HG02798 (cell line): ENCODE results near the gene DHX29.

Source experiments
- ATAC-seq: cut with Tn5 transposase; IDR thresholded peaks from one replicate; pipeline ENCODE4 v1.9.1; 2021; ENCODE audit warnings: mild to moderate bottlenecking; ENCODE audit not compliant: unreplicated experiment, poor library complexity

DHX29 gene

GRCh38 chr5:55219770-55220169 is 87.7 kb downstream of the DHX29 start:
- no peak for ATAC-seq

- ATAC-seq, result no peak
Observed at GRCh38 chr5:55218967-55219366, 88.5 kb downstream of the DHX29 start.

GRCh38 chr5:55211184-55211874 is 96.2 kb downstream of the DHX29 start:
- no peak for ATAC-seq
